Spleen (tissue), 11 donors: ENCODE results near the gene RINL. TPM values are rescaled to one million over a fixed set of nuclear protein-coding genes. Genes with fewer than 3 reads are reported as not detected.
"Not testable (repeated sequence)": the region's sequence is repeated elsewhere in the genome, so short reads cannot be mapped to it uniquely, and the experiment has no call there.

Experiments
- DNase-seq: peaks from one replicate; pipeline ENCODE4 v3.0.0-alpha.2; 2020
- H3K27ac ChIP-seq, 8 donors: fragments of 200-600 bp; sonication (generic) in 7 of 8; 1 replicate in 4 of 8; 2 replicates in 4 of 8; pipeline versions ENCODE4 v1.5.0 to v1.8.0; 2016 to 2021; ENCODE audit warnings: inconsistent platforms in 4 of 8, mild to moderate bottlenecking in 4 of 8, moderate library complexity in 1 of 8
- H3K27me3 ChIP-seq, 7 donors: fragments of 200-600 bp; sonication (generic) in 6 of 7; replicated peaks in 1 of 7; 1 replicate in 4 of 7; 2 replicates in 3 of 7; pipeline versions ENCODE4 v1.5.0 to v1.8.0; 2016 to 2021; ENCODE audit warnings: inconsistent platforms in 3 of 7, mild to moderate bottlenecking in 1 of 7
- H3K36me3 ChIP-seq, 6 donors: fragments of 200-600 bp; sonication (generic) in 5 of 6; 1 replicate in 4 of 6; 2 replicates in 2 of 6; pipeline versions ENCODE4 v1.5.0 to v1.8.0; 2016 to 2021; ENCODE audit warnings: inconsistent platforms in 2 of 6
- H3K4me1 ChIP-seq, 6 donors: fragments of 200-600 bp; sonication (generic) in 5 of 6; 1 replicate in 3 of 6; 2 replicates in 3 of 6; pipeline versions ENCODE4 v1.5.0 to v1.8.0; 2016 to 2021; ENCODE audit warnings: inconsistent platforms in 3 of 6
- H3K4me3 ChIP-seq, 8 donors: fragments of 200-600 bp; sonication (generic) in 7 of 8; 1 replicate in 4 of 8; 2 replicates in 4 of 8; pipeline versions ENCODE4 v1.5.0 to v1.8.0; 2016 to 2021; ENCODE audit warnings: inconsistent platforms in 4 of 8, mild to moderate bottlenecking in 4 of 8, moderate library complexity in 2 of 8
- H3K9me3 ChIP-seq, 8 donors: fragments of 200-600 bp; sonication (generic) in 7 of 8; 1 replicate in 4 of 8; 2 replicates in 4 of 8; pipeline versions ENCODE4 v1.5.0 to v1.8.0; 2016 to 2021; ENCODE audit warnings: inconsistent platforms in 4 of 8
- CTCF ChIP-seq, 11 experiments: fragments of 200-600 bp in 7 of 11; fragments of 450-650 bp in 4 of 11; sonication (generic) in 4 of 11; IDR thresholded peaks in 8 of 11; conservative IDR thresholded peaks in 3 of 11; 1 replicate in 7 of 11; 2 replicates in 4 of 11; pipeline versions ENCODE4 v1.4.0 to v1.8.0; 2016 to 2021; ENCODE audit warnings: antibody characterized with exemption in 11 of 11, inconsistent platforms in 4 of 11, mild to moderate bottlenecking in 1 of 11
- POLR2A ChIP-seq, 3 donors: fragments of 450-650 bp; IDR thresholded peaks; one replicate each; pipeline ENCODE4 v1.5.1; 2017; ENCODE audit warnings: antibody characterized with exemption in 3 of 3, mild to moderate bottlenecking in 1 of 3
- POLR2AphosphoS5 ChIP-seq, 3 donors: sonication (generic); formaldehyde crosslinking; IDR thresholded peaks; one replicate each; pipeline ENCODE4 v1.5.1; 2017; ENCODE audit warnings: antibody characterized with exemption in 3 of 3
- WGBS, 5 donors: extraction: QIAGEN DNeasy Blood & Tissue Kit in 3 of 5; methylation state at CpG; one replicate each; pipeline versions ENCODE4 v1.1.5 to v1.1.7; 2013 to 2018; 5-methylcytosine and 5-hydroxymethylcytosine counted together
- intact Hi-C: fragments of 100-400 bp; cut with DNase I; formaldehyde crosslinking; loops from one replicate; pipeline ENCODE4 v1.15.0; 2023; ENCODE audit warnings: low total_unique reads
- polyA plus RNA-seq, 3 donors: library from polyadenylated mRNA; stranded (reverse); fragments of 200-250 nt; gene quantifications; one replicate each; pipeline ENCODE4 v1.2.1, GENCODE V29; 2013
- total RNA-seq, 7 donors: library from RNA; depleted of rRNA in 3 of 7; stranded (reverse); fragments of >200 nt in 3 of 7; fragmentation: NEBNext Ultra II Directional in 4 of 7; extraction: Animal tissue kit (Norgen Biotek cat#: 25700) in 4 of 7; gene quantifications; one replicate each; pipeline versions ENCODE4 v1.1.0 to v1.2.1, GENCODE V29; 2016 to 2021
- donor health status: healthy with polysubstance abuse.
- donor health status: DM: no; HTN: no; CAD: no; lungs with moderate emphysema.
- donor health status: DM: no; HTN: no; CAD: no.
- donor health status: Bipolar disorder and iron deficiency.
- donor health status: healthy.
- donor health status: DM: no; HTN: no; CAD: no.
- donor health status: DM: yes; HTN: yes; CAD: no.

Gene RINL
- total and polyA plus RNA-seq, 10 donors: 14.5 to 42.5 (median 27.0) TPM

GRCh38 chr19:38878575-38879399, 712 bp upstream of the RINL start:
- H3K4me1 ChIP-seq: peaks cover 13 to 44% (median 26%) of the 10 kb centered on the region in 6 donors
- 52 to 66% (median 64%) methylated on average over 14 to 16 of the region's 16 CpGs for WGBS, 5 donors
- peak overlapping the region; percentile 92 to 98 (median 94) for H3K27ac ChIP-seq
- peaks cover 0 to 72% (median 22%) of the 10 kb centered on the region in 6 donors for H3K36me3 ChIP-seq
- no peaks in the 10 kb centered on the region for H3K9me3 ChIP-seq
- peak; percentile 78 for DNase-seq
- intact Hi-C loops: no loop called here
- no peaks in the 10 kb centered on the region for H3K27me3 ChIP-seq
- peak overlapping the region in 5 of 8 donors; percentile 23 to 65 (median 30) for H3K4me3 ChIP-seq
- TF ChIP-seq POLR2AphosphoS5 (IDR thresholded peaks at IDR 0.05) (no peak), POLR2A (IDR thresholded peaks at IDR 0.05) (no peak), CTCF (IDR thresholded peaks at IDR 0.05 in 8 of 11, conservative IDR thresholded peaks at IDR 0.05 in 3 of 11) (no peak)

GRCh38 chr19:38875656-38876395, 2.2 kb downstream of the RINL start:
- H3K36me3 ChIP-seq: peaks cover 0 to 71% (median 4%) of the 10 kb centered on the region in 6 donors
- intact Hi-C loops: no loop called here
- DNase-seq: no peak
- H3K27me3 ChIP-seq: no peaks in the 10 kb centered on the region
- WGBS, 5 donors: 74 to 93% (median 84%) methylated on average over 6 of the region's 6 CpGs
- no peaks in the 10 kb centered on the region for H3K9me3 ChIP-seq
- H3K4me3 ChIP-seq: no peak overlapping the region
- no peak for TF ChIP-seq POLR2A (IDR thresholded peaks at IDR 0.05)
- no peak for TF ChIP-seq POLR2AphosphoS5 (IDR thresholded peaks at IDR 0.05)
- TF ChIP-seq CTCF (IDR thresholded peaks at IDR 0.05 in 8 of 11, conservative IDR thresholded peaks at IDR 0.05 in 3 of 11): no peak
- peaks cover 13 to 47% (median 28%) of the 10 kb centered on the region in 6 donors for H3K4me1 ChIP-seq
- H3K27ac ChIP-seq: peak overlapping the region in 3 of 8 donors; percentile 4 to 98 (median 95)

GRCh38 chr19:38873400-38873799, 4.7 kb downstream of the RINL start:
- H3K27ac ChIP-seq, H3K27me3 ChIP-seq, H3K9me3 ChIP-seq, intact Hi-C loops, H3K4me3 ChIP-seq, DNase-seq: not testable (repeated sequence)
- Histone ChIP-seq H3K4me1 (peaks cover 17 to 51% (median 38%) of the 10 kb centered on the region in 6 donors), H3K36me3 (peaks cover 0 to 53% (median 0%) of the 10 kb centered on the region in 6 donors)
- 92 to 97% (median 93%) methylated on average over 10 of the region's 10 CpGs for WGBS, 5 donors

GRCh38 chr19:38870612-38871011, 7.5 kb downstream of the RINL start:
- Histone ChIP-seq H3K36me3 (peaks cover 0 to 48% (median 0%) of the 10 kb centered on the region in 6 donors), H3K4me1 (peaks cover 21 to 53% (median 46%) of the 10 kb centered on the region in 6 donors), H3K27ac (peak overlapping the region; percentile 27 to 93 (median 78)), H3K27me3 (no peaks in the 10 kb centered on the region), H3K4me3 (peak overlapping the region in 4 of 8 donors; percentile 49 to 70 (median 54)), H3K9me3 (no peaks in the 10 kb centered on the region)
- 71 to 85% (median 82%) methylated on average over 14 to 19 of the region's 19 CpGs for WGBS, 5 donors
- peak; percentile 78 for DNase-seq
- TF ChIP-seq POLR2A (IDR thresholded peaks at IDR 0.05) (no peak), CTCF (IDR thresholded peaks at IDR 0.05 in 8 of 11, conservative IDR thresholded peaks at IDR 0.05 in 3 of 11) (no peak), POLR2AphosphoS5 (IDR thresholded peaks at IDR 0.05) (no peak)
- intact Hi-C loops: no loop called here
